ENCODE results near the gene KRT74. TPM values are rescaled to one million over a fixed set of nuclear protein-coding genes. Genes with fewer than 3 reads are reported as not detected.

The KRT74 gene
- total RNA-seq (2011; cell fraction: chromatin; rRNA removed; ENCODE audit: low replicate concordance) = not detected in 2 replicates
- total RNA-seq (2011; cell fraction: nucleolus; rRNA removed) = not detected in 2 replicates
- not detected in 2 replicates for total RNA-seq (2011; cell fraction: nucleoplasm; rRNA removed)
- not detected in 2 replicates for total RNA-seq (2014; rRNA removed)
- total RNA-seq (2014; rRNA removed; fragmentation: Illumina TruSeq; extraction: Trizol) = not detected in 2 replicates
- not detected in 2 replicates for total RNA-seq (2015; rRNA removed; fragmentation: Illumina TruSeq; extraction: Trizol)
- not detected in 2 replicates for total RNA-seq (2021)
- not detected in 2 replicates for polyA plus RNA-seq (2011; rRNA removed)
- not detected in 2 replicates for polyA plus RNA-seq (2011; cell fraction: cytosol; rRNA removed)
- polyA plus RNA-seq (2011; cell fraction: nucleus; rRNA removed) = not detected in 2 replicates
- not detected in 2 replicates for polyA plus RNA-seq (2012)
- not detected in 2 replicates for polyA plus RNA-seq (2014; fragmentation: Illumina TruSeq; extraction: Trizol)
- polyA plus RNA-seq (2014; fragmentation: Nextera tagmentation; extraction: Ambion mirVana) = not detected
- not detected in 2 replicates for polyA plus RNA-seq (2014; rRNA removed)
- not detected in 2 replicates for polyA minus RNA-seq (2011; rRNA and poly(A)+ RNA removed)
- not detected in 2 replicates for polyA minus RNA-seq (2011; cell fraction: cytosol; rRNA and poly(A)+ RNA removed)
- polyA minus RNA-seq (2011; cell fraction: nucleus; rRNA and poly(A)+ RNA removed) = not detected in 2 replicates
- Bru-seq, nascent RNA = not detected
- BruChase-seq, experiment 1, labeled RNA remaining after a 2-hour chase = not detected
- not detected for BruChase-seq, experiment 2, labeled RNA remaining after a 6-hour chase
- long read RNA-seq, experiment 1 = 0 reads
- long read RNA-seq, experiment 2 = 0 reads
- long read RNA-seq, experiment 3 = 0 reads

DNA sequence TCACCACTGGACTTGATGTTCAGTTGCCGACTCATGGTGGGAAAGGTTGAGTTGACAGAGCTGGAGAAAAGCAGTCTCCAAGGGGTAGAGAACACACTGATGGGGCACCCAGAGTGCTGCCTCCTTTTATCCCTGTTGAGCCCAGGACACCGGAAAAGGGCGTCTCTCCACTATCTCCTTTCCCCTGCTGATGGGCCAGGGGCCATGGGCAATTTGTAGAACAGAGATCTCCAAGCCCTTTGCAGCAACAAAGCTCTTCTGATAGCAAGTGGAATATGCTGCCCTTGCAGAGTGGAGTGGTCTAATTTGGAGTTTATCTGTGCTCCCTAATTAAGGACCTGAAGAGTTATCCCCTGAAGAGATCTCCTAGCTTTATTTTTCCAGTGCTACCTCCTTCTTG is at the start of gene KRT74:
Gene KRT74 (minus strand): TSS at position 101 of the 400 bp plus-strand sequence. CDS start 66 bp downstream, at position 35.
- H2AFZ ChIP-seq (ENCODE audit: low read depth, low read length) = no peak within 1 kb of the TSS
- no peaks in the 10 kb centered on the region for H3K79me2 ChIP-seq (ENCODE audit: control insufficient read depth, insufficient read depth, low read length)
- no peak for ATAC-seq
- H3K27me3 ChIP-seq (ENCODE audit: control insufficient read depth in 2 of 2, insufficient read depth in 2 of 2, low read length in 2 of 2) = peaks cover 39 to 79% of the 10 kb centered on the region in 2 experiments
- intact Hi-C loops (cut with micrococcal nuclease) = no loop called here
- H3K9me1 ChIP-seq (ENCODE audit: control insufficient read depth, insufficient read depth, low read length) = no peaks in the 10 kb centered on the region
- BruUV-seq (replicated peaks) = no TSS peak
- in situ Hi-C loops (cut with MboI) = no loop called here
- ChIA-PET CTCF (ENCODE audit: low intra/inter-chr PET ratio) (no interaction called here), POLR2A (interaction anchor here (1.4 kb wide), 1 partner anchor 300 kb away, joined by 8 read pairs; no protein-coding TSS in a partner anchor)
- H3K4me1 ChIP-seq (replicated peaks in 1 of 2; ENCODE audit: control insufficient read depth in 2 of 2, insufficient read depth in 2 of 2, low read length in 2 of 2) = peaks cover 0 to 3% of the 10 kb centered on the region in 2 experiments; a peak in 1 of 5 replicates
- no peak within 1 kb of the TSS for H3K4me2 ChIP-seq (ENCODE audit: insufficient read depth, low read length)
- FAIRE-seq = no peak
- H3K9ac ChIP-seq (ENCODE audit: insufficient read depth in 1 of 2, low read depth in 2 of 2, low read length in 2 of 2) = no peak within 1 kb of the TSS
- no peak for DNase-seq (ENCODE audit: extremely low read depth in 1 of 4, low spot score in 3 of 4)
- no peaks in the 10 kb centered on the region for H3K36me3 ChIP-seq (ENCODE audit: control insufficient read depth, insufficient read depth, low read length)
- no peak within 1 kb of the TSS for H3K4me3 ChIP-seq
- H3K9me3 ChIP-seq (replicated peaks; ENCODE audit: control insufficient read depth, insufficient read depth, low read depth, low read length) = no peaks in the 10 kb centered on the region
- H4K20me1 ChIP-seq (replicated peaks; ENCODE audit: control insufficient read depth, insufficient read depth, low read length) = peaks cover 22% of the 10 kb centered on the region; the same call in 1 of the 2 replicates
- no peak within 1 kb of the TSS for H3K27ac ChIP-seq (ENCODE audit: extremely low read depth, low read depth, low read length)
- WGBS (ENCODE audit: insufficient coverage, low coverage, missing lambda C conversion rate) = 0% methylated on average over 3 of the region's 3 CpGs
- TF ChIP-seq, protein P1, sequence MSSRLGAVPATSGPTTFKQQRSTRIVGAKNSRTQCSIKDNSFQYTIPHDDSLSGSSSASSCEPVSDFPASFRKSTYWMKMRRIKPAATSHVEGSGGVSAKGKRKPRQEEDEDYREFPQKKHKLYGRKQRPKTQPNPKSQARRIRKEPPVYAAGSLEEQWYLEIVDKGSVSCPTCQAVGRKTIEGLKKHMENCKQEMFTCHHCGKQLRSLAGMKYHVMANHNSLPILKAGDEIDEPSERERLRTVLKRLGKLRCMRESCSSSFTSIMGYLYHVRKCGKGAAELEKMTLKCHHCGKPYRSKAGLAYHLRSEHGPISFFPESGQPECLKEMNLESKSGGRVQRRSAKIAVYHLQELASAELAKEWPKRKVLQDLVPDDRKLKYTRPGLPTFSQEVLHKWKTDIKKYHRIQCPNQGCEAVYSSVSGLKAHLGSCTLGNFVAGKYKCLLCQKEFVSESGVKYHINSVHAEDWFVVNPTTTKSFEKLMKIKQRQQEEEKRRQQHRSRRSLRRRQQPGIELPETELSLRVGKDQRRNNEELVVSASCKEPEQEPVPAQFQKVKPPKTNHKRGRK (tag; IDR thresholded peaks at IDR 0.05) = no peak
- TF ChIP-seq MEF2D (tag; conservative IDR thresholded peaks at IDR 0.05; ENCODE audit: low read depth) (no peak), ZNF133 (CRISPR knock-in tag; IDR thresholded peaks at IDR 0.05) (no peak), MTF1 (CRISPR knock-in tag; IDR thresholded peaks at IDR 0.05; ENCODE audit: borderline replicate concordance) (no peak), GABPB1 (CRISPR knock-in tag; IDR thresholded peaks at IDR 0.05) (no peak), DDX20 (tag; IDR thresholded peaks at IDR 0.05; ENCODE audit: low read depth) (no peak), NR2F6 (CRISPR knock-in tag; IDR thresholded peaks at IDR 0.05) (no peak), ZKSCAN1 (IDR thresholded peaks at IDR 0.05; ENCODE audit: low read depth, low read length) (no peak), TCFL5 (CRISPR knock-in tag; conservative IDR thresholded peaks at IDR 0.05) (no peak), XRCC5 (IDR thresholded peaks at IDR 0.05; ENCODE audit: low read depth, low read length) (no peak), TFAM (CRISPR knock-in tag; conservative IDR thresholded peaks at IDR 0.05) (no peak), BCL6 (CRISPR knock-in tag; IDR thresholded peaks at IDR 0.05) (no peak), RAD21 (CRISPR knock-in tag; conservative IDR thresholded peaks at IDR 0.05 in 1 of 2, IDR thresholded peaks at IDR 0.05 in 1 of 2) (no peak), SNRNP70 (optimal IDR thresholded peaks at IDR 0.05; ENCODE audit: low read depth, low read length) (no peak), ILK (tag; IDR thresholded peaks at IDR 0.05; ENCODE audit: borderline replicate concordance, low read depth) (no peak), ZNF584 (CRISPR knock-in tag; IDR thresholded peaks at IDR 0.05; ENCODE audit: low read depth) (no peak), MCM3 (IDR thresholded peaks at IDR 0.05) (no peak)
- TF ChIP-seq, protein P2, sequence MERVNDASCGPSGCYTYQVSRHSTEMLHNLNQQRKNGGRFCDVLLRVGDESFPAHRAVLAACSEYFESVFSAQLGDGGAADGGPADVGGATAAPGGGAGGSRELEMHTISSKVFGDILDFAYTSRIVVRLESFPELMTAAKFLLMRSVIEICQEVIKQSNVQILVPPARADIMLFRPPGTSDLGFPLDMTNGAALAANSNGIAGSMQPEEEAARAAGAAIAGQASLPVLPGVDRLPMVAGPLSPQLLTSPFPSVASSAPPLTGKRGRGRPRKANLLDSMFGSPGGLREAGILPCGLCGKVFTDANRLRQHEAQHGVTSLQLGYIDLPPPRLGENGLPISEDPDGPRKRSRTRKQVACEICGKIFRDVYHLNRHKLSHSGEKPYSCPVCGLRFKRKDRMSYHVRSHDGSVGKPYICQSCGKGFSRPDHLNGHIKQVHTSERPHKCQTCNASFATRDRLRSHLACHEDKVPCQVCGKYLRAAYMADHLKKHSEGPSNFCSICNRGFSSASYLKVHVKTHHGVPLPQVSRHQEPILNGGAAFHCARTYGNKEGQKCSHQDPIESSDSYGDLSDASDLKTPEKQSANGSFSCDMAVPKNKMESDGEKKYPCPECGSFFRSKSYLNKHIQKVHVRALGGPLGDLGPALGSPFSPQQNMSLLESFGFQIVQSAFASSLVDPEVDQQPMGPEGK (CRISPR knock-in tag; IDR thresholded peaks at IDR 0.05; ENCODE audit: borderline replicate concordance) = no peak
